ENCODE measurements around the gene ANO1.

The ANO1 gene

GRCh38 chr11:70070706-70071105, 7.4 kb upstream of the ANO1 start:
- Histone ChIP-seq H2AFZ (ENCODE audit: low read depth, low read length) (no peak overlapping the region), H3K27me3 (ENCODE audit: low read depth, low read length) (peaks cover 63% of the 10 kb centered on the region), H3K4me2 (ENCODE audit: low read length) (no peak overlapping the region), H3K36me3 (replicated peaks; ENCODE audit: low read depth, low read length) (no peaks in the 10 kb centered on the region), H4K20me1 (ENCODE audit: insufficient read depth, low read length) (no peaks in the 10 kb centered on the region), H3K9ac (ENCODE audit: low read length) (no peak overlapping the region), H3K9me3 (ENCODE audit: insufficient read depth, low read length) (no peaks in the 10 kb centered on the region), H3K4me3 (ENCODE audit: low read length) (no peak overlapping the region), H3K27ac (ENCODE audit: low read length) (no peak overlapping the region), H3K4me1 (ENCODE audit: low read length) (no peaks in the 10 kb centered on the region), H3K79me2 (ENCODE audit: low read length) (no peaks in the 10 kb centered on the region)
- TF ChIP-seq EZH2phosphoT487 (IDR thresholded peaks at IDR 0.05; ENCODE audit: low read depth) (no peak), CTCF (IDR thresholded peaks at IDR 0.05; ENCODE audit: low read depth, low read length) (no peak)

- H4K20me1 ChIP-seq (ENCODE audit: insufficient read depth, low read length) = no peaks in the 10 kb centered on the region; the same call in 1 of the 2 replicates
- H2AFZ ChIP-seq (ENCODE audit: low read depth, low read length) = no peak overlapping the region
- no peaks in the 10 kb centered on the region for H3K4me1 ChIP-seq (ENCODE audit: low read length)
- H3K4me3 ChIP-seq (ENCODE audit: low read length) = no peak overlapping the region
- no peak for TF ChIP-seq CTCF (IDR thresholded peaks at IDR 0.05; ENCODE audit: low read depth, low read length)
- no peak for TF ChIP-seq EZH2phosphoT487 (IDR thresholded peaks at IDR 0.05; ENCODE audit: low read depth)
- H3K27me3 ChIP-seq (ENCODE audit: low read depth, low read length) = peaks cover 63% of the 10 kb centered on the region
- H3K36me3 ChIP-seq (replicated peaks; ENCODE audit: low read depth, low read length) = no peaks in the 10 kb centered on the region
- H3K27ac ChIP-seq (ENCODE audit: low read length) = no peak overlapping the region
- H3K4me2 ChIP-seq (ENCODE audit: low read length) = no peak overlapping the region
- no peaks in the 10 kb centered on the region for H3K79me2 ChIP-seq (ENCODE audit: low read length)
- H3K9ac ChIP-seq (ENCODE audit: low read length) = no peak overlapping the region
- H3K9me3 ChIP-seq (ENCODE audit: insufficient read depth, low read length) = no peaks in the 10 kb centered on the region
Measured at GRCh38 chr11:70071996-70072395, 6.1 kb upstream of the ANO1 start.

GRCh38 chr11:70072461-70072860, 5.7 kb upstream of the ANO1 start:
- no peaks in the 10 kb centered on the region for H3K9me3 ChIP-seq (ENCODE audit: insufficient read depth, low read length)
- no peaks in the 10 kb centered on the region; the same call in 1 of the 2 replicates for H4K20me1 ChIP-seq (ENCODE audit: insufficient read depth, low read length)
- TF ChIP-seq CTCF (IDR thresholded peaks at IDR 0.05; ENCODE audit: low read depth, low read length) (no peak), EZH2phosphoT487 (IDR thresholded peaks at IDR 0.05; ENCODE audit: low read depth) (no peak)
- no peak overlapping the region for H3K4me3 ChIP-seq (ENCODE audit: low read length)
- no peaks in the 10 kb centered on the region for H3K36me3 ChIP-seq (replicated peaks; ENCODE audit: low read depth, low read length)
- H3K27ac ChIP-seq (ENCODE audit: low read length) = no peak overlapping the region
- no peak overlapping the region for H3K4me2 ChIP-seq (ENCODE audit: low read length)
- H3K79me2 ChIP-seq (ENCODE audit: low read length) = no peaks in the 10 kb centered on the region
- no peak overlapping the region for H2AFZ ChIP-seq (ENCODE audit: low read depth, low read length)
- H3K9ac ChIP-seq (ENCODE audit: low read length) = no peak overlapping the region
- no peaks in the 10 kb centered on the region for H3K4me1 ChIP-seq (ENCODE audit: low read length)
- peaks cover 63% of the 10 kb centered on the region for H3K27me3 ChIP-seq (ENCODE audit: low read depth, low read length)

- no peak overlapping the region for H3K27ac ChIP-seq (ENCODE audit: low read length)
- peaks cover 58% of the 10 kb centered on the region for H3K27me3 ChIP-seq (ENCODE audit: low read depth, low read length)
Measured at GRCh38 chr11:70072861-70073755, 5.0 kb upstream of the ANO1 start.

More at GRCh38 chr11:70072861-70073755, 5.0 kb upstream of the ANO1 start:
- Histone ChIP-seq H3K9ac (ENCODE audit: low read length) (no peak overlapping the region), H3K4me2 (ENCODE audit: low read length) (no peak overlapping the region), H2AFZ (ENCODE audit: low read depth, low read length) (no peak overlapping the region), H4K20me1 (ENCODE audit: insufficient read depth, low read length) (no peaks in the 10 kb centered on the region; the same call in 1 of the 2 replicates), H3K4me1 (ENCODE audit: low read length) (no peaks in the 10 kb centered on the region), H3K4me3 (ENCODE audit: low read length) (no peak overlapping the region), H3K36me3 (replicated peaks; ENCODE audit: low read depth, low read length) (no peaks in the 10 kb centered on the region), H3K9me3 (ENCODE audit: insufficient read depth, low read length) (no peaks in the 10 kb centered on the region), H3K79me2 (ENCODE audit: low read length) (no peaks in the 10 kb centered on the region)
- TF ChIP-seq CTCF (IDR thresholded peaks at IDR 0.05; ENCODE audit: low read depth, low read length) (no peak), EZH2phosphoT487 (IDR thresholded peaks at IDR 0.05; ENCODE audit: low read depth) (no peak)

Measured in OCI-LY3 (cell line).